GM21390 (cell line): Measurements from ENCODE around the gene PLPPR1.

ENCODE experiments used
- ATAC-seq: cut with Tn5 transposase; IDR thresholded peaks from one replicate; pipeline ENCODE4 v1.9.1; 2021; ENCODE audit not compliant: unreplicated experiment

Gene PLPPR1

DNA sequence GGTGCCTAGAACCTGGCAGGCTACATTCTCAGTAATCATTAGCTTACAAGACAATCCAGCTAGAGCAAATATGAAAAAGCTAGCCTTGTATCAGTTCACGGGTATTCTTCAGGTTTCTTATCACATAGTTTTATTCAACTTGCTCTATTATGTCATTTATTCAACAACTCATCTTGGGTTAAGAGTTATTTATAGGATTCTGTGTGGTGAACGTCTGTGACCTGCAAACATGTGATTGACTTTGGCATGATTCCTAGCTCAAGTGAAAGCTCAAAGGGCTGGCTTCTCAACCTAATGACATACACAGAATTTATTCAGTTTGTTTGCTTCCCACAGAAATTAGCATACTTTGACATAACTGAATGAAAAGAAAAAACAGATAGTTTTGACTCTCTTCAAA lies 173.1 kb downstream of the PLPPR1 start:
- ATAC-seq: no peak

GRCh38 chr9:101209670-101210069 lies 181.1 kb downstream of the PLPPR1 start:
- ATAC-seq: no peak

- no peak for ATAC-seq
Observed at GRCh38 chr9:101212661-101213060, 184.1 kb downstream of the PLPPR1 start.

DNA sequence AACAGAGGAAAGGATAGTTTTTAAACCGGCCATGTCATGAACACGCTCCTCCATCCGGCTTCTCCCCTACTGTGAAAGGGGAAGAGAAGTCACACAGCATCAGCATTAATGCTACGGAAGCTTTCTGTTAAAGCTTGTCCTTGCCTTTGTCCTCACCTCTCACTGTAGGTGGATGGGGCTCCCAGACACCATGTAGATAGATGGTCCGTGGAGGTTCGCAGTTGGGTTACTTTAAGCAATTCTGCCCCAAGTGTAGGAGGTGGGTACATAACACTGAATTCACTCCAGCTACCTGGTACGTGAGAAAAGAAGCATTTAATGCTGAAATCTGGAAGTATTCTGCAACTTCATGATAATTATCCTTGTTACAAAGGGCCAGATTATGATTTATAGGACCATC lies 190.5 kb downstream of the PLPPR1 start:
- no peak for ATAC-seq

DNA sequence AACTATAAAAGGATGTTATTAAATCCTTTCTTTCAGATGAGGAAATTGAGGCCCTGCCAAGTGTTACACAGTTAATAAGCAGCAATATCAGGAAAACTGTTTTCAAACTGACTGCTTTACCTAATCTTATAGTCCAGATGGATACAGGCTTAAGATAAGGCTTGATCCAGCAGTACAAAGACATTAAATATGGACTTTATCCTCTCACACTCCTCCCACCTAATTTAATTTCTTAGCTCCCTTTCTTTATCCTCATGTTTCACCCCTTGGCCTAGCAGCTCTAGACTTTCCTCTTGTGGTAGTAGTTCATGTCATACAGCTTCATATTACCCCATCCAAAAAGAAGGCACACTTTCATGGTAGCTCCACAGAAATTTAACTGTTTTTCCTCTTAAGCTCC lies 191.8 kb downstream of the PLPPR1 start:
- ATAC-seq: no peak

GRCh38 chr9:101225271-101225670 lies 196.7 kb downstream of the PLPPR1 start:
- ATAC-seq: no peak

DNA sequence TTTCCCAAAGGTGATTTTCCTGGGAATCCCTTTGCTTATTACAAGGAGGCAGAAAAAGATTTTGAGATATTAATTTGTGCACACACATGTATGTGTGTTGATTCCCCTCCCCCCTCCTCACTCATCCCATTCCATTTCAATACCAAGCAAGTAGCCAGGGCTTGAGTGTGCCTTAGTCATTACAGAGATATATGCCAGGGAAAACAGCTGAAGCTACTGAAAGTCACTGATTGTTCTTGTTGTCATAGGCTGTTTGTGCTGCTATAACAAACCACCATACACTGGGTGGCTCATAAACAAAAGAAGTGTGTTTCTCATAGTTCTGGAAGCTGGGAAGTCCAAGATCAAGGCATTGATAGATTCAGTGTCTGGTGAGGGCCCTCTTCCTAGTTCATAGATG lies 197.6 kb downstream of the PLPPR1 start:
- no peak for ATAC-seq

DNA sequence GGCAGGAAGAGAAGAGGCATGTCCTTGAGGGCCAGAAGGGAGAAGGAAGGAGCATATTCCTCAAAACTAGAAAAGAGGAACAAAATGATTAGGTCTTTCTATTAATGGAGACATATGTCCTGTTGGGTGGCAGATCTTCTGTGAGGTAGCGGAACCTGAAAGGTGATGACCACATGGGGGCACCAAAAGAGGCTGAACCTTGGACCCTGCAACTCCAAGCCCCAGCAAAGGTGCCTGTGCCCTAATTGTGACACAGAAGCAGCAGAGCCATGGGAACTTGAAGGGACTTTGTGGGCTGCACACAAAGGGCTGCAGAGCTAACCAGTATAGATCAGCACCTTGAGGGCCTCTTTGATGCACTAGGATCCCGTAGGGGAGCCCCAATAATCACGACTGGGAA lies 198.3 kb downstream of the PLPPR1 start:
- no peak for ATAC-seq

- no peak for ATAC-seq
Observed at GRCh38 chr9:101229606-101230005, 201.1 kb downstream of the PLPPR1 start.

DNA sequence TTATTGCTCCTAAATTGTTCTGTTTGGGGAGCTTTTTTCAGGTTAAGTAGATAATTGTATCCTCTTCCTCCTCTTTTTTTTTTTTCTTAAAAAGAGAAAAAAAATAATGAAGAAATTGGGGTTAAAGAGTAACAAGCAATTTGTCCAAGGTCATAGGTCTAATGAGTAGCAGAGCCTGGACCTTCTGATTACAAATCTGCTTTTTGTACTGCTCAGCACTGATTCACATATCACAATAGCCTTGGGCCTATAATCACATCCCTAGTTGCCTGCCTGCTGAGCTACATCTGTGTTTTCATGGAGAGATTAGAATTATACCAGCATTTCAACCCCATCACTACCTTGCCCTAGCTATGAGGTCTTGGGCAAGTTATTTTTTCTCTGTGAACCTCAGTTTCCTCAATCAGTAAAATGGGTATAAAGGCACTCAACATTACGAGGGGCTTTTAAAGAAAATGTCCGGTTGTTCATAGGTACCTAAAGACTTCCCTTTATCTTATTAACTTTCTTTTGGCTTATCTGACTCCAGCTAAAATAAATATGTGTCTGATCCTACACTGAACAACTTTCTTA lies 204.0 kb downstream of the PLPPR1 start:
- ATAC-seq: no peak

DNA sequence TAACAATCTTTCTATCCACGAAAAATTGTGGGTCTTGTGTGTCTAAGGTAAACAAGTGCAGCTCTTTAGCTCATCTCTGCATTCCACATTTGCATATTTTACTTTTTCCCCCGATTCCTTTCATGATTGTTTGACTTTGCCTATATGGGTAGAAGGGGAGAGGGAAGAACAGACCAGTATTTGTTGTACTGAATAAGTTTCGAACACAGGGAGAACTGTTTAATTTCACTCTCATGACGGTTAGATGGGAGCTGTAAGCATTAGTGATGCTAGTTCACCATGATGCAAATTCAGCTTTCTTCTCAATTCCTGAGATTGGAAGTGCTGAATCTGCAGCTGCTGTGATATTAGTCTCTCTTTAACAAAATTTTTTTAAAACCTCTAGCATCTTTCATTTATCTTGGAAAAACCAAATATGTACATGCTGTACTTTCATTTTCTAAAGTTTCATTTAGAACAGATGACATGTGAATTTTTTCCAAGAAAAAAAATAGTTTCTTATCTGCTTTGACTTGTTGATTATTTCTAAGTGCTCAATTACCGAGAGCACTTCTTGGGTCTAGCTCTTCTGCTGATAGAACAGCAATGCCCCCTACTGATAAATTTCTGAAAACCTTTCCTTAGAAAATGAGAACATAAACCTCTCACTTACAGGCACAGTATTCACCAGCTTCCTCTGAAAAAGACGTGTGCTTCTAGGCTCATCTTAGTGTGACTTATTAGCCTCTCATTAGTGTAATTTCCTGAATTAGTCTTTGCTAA lies 206.8 kb downstream of the PLPPR1 start:
- peak; percentile 73 for ATAC-seq

- ATAC-seq: no peak
Observed at GRCh38 chr9:101242651-101243050, 214.1 kb downstream of the PLPPR1 start.

GRCh38 chr9:101246691-101247090 lies 218.2 kb downstream of the PLPPR1 start:
- no peak for ATAC-seq

GRCh38 chr9:101247297-101247696 lies 218.8 kb downstream of the PLPPR1 start:
- no peak for ATAC-seq

DNA sequence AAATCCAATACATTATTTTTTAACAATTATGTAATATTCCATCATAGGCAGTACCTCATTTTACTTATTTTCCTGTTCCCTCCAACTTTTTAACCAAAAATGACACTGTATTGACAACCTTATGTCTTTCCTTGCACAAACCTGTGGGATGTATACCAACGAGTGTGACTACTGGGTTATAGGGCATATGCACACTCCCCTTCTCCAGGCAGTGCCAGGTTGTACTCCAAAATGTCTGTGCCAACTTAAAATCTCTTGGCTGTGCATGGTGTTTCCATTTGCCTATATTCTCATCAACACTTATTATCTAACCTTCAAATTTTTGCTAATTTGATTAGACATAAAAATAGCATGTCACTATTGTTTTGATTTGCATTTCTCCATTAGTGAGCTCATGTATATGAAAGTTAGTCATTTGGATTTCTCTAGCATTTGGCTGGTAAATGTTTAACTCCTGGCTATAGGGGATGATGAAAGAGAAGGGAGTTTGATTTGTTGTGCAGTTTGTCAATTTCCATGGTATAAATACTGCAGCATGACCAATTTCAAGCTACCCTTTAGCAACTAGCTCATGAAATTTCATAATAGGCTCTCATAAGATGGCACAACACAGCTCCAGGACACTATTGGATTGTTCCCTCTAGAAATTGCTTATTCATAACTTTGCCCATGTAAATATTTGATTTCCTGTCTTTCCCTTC lies 226.4 kb downstream of the PLPPR1 start:
- no peak for ATAC-seq

- ATAC-seq: no peak
Observed at GRCh38 chr9:101264727-101265126, 236.2 kb downstream of the PLPPR1 start.

GRCh38 chr9:101265261-101265660 lies 236.7 kb downstream of the PLPPR1 start:
- no peak for ATAC-seq

DNA sequence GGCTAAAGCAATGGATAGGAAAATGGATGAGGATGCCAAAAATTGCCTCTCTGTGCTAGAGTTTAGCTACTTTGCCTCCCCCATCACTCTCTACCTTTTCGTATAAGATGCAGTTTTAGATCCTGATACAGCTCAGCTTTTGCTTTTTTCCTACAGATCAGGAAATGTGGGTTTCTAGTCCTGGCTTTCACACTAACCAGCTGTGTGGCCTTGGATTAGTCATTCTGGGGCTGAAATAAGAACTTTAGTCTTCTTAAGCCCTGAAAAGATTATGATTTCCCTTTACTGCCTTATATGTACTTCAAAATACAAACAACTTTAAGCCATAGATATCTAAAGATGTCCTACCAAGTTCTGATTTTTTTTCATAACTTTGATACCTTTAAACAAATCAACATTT lies 239.9 kb downstream of the PLPPR1 start:
- no peak for ATAC-seq

GRCh38 chr9:101269591-101270283 lies 241.2 kb downstream of the PLPPR1 start:
- ATAC-seq: no peak

DNA sequence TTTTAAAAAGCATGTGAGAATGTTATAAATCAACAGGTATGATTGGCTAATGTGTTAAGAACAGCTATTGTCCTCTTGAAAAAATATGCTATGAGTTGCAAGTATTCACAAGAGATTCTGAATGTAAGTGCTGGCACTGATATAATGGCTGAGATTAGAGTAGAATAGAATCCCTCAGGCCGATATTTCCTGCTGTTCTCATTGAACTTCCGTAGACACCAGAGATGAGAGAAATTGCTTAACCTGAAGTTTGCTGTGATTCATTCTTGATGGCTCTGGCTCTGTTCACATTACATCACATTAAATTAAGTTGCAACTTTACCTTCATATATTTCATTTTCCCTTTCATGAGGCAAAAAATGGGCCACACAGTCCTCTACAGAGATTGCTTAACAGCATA lies 241.8 kb downstream of the PLPPR1 start:
- no peak for ATAC-seq

GRCh38 chr9:101271102-101271501 lies 242.6 kb downstream of the PLPPR1 start:
- ATAC-seq: no peak
